Body of pancreas (tissue), 4 donors: Measurements from ENCODE around the gene PLAAT1.

Experiments
- CTCF ChIP-seq, 7 experiments: fragments of 450-650 bp in 4 of 7; fragments of 200-600 bp in 3 of 7; sonication (generic) in 3 of 7; IDR thresholded peaks; one replicate each; pipeline ENCODE4 v1.5.1; 2016 to 2019; ENCODE audit warnings: antibody characterized with exemption in 7 of 7
- POLR2A ChIP-seq, 3 donors: fragments of 450-650 bp; IDR thresholded peaks; one replicate each; pipeline ENCODE4 v1.6.1; 2016; ENCODE audit warnings: antibody characterized with exemption in 3 of 3, mild to moderate bottlenecking in 2 of 3

- TF ChIP-seq CTCF (IDR thresholded peaks at IDR 0.05) = no peak
- TF ChIP-seq POLR2A (IDR thresholded peaks at IDR 0.05) = no peak
These were observed 30.4 kb upstream of the PLAAT1 start for GRCh38 chr3:193210618-193211017.
